Measurements from ENCODE around the gene DCST2. TPM values are rescaled to one million over a fixed set of nuclear protein-coding genes. Genes with fewer than 3 reads are reported as not detected.

Gene DCST2
- total and polyA plus RNA-seq, 9 of the 15 experiments (the other 6 are each of a cell fraction or from before 2014, with no cell fraction given): 0.09 to 0.49 (median 0.11) TPM; not detected in 3

GRCh38 chr1:155007251-155007828 lies 26.2 kb downstream of the DCST2 start:
- DNase-seq (ENCODE audit: extremely low read depth in 1 of 4, low spot score in 3 of 4) (no peak), ATAC-seq (no peak), FAIRE-seq (no peak)
- Histone ChIP-seq H3K4me1 (replicated peaks in 1 of 2; ENCODE audit: control insufficient read depth in 2 of 2, insufficient read depth in 2 of 2, low read length in 2 of 2) (peaks cover 78 to 84% of the 10 kb centered on the region in 2 experiments), H3K27ac (ENCODE audit: extremely low read depth, low read depth, low read length) (no peak overlapping the region; the same call in 2 of the 3 replicates), H4K20me1 (replicated peaks; ENCODE audit: control insufficient read depth, insufficient read depth, low read length) (peaks cover 3% of the 10 kb centered on the region), H3K4me2 (ENCODE audit: insufficient read depth, low read length) (no peak overlapping the region), H3K27me3 (ENCODE audit: control insufficient read depth in 2 of 2, insufficient read depth in 2 of 2, low read length in 2 of 2) (no peaks in the 10 kb centered on the region), H2AFZ (ENCODE audit: low read depth, low read length) (no peak overlapping the region), H3K36me3 (ENCODE audit: control insufficient read depth, insufficient read depth, low read length) (peaks cover 66% of the 10 kb centered on the region; the same call in 2 of the 3 replicates), H3K9me1 (ENCODE audit: control insufficient read depth, insufficient read depth, low read length) (no peaks in the 10 kb centered on the region), H3K9ac (ENCODE audit: insufficient read depth in 1 of 2, low read depth in 2 of 2, low read length in 2 of 2) (peak overlapping the region in 1 of 2 experiments; percentile 83; a peak in 2 of 4 replicates), H3K79me2 (ENCODE audit: control insufficient read depth, insufficient read depth, low read length) (peaks cover 97% of the 10 kb centered on the region), H3K4me3 (no peak overlapping the region), H3K9me3 (replicated peaks; ENCODE audit: control insufficient read depth, insufficient read depth, low read depth, low read length) (no peaks in the 10 kb centered on the region)
- in situ Hi-C loops (cut with MboI) (no loop called here), intact Hi-C loops (cut with micrococcal nuclease) (no loop called here)
- ChIA-PET POLR2A (interaction anchor here (0.6 to 1.7 kb wide), 9 partner anchors 10 to 749 kb away, joined by 3 to 12 read pairs (median 3); partner anchors contain the start of genes ADAM15 and DPM3), CTCF (ENCODE audit: low intra/inter-chr PET ratio) (interaction anchor here (0.6 kb wide), 1 partner anchor 70 kb away, joined by 4 read pairs; no protein-coding TSS in a partner anchor)
- 87% methylated on average over 5 of the region's 6 CpGs for WGBS (ENCODE audit: insufficient coverage, low coverage, missing lambda C conversion rate)
- BruUV-seq (replicated peaks): no TSS peak
- TF ChIP-seq GATAD2B (IDR thresholded peaks at IDR 0.05; ENCODE audit: borderline replicate concordance): no peak
- TF ChIP-seq POLR2G (IDR thresholded peaks at IDR 0.05; ENCODE audit: low read depth, low read length): 0 out of 2 replicates have a peak, but pooled peaks have one; percentile 38
- TF ChIP-seq TFE3 (CRISPR knock-in tag; IDR thresholded peaks at IDR 0.05): no peak

Data from K562 (cell line).